Spleen (tissue), 11 donors: ENCODE data around the gene MORF4L1. TPM values are rescaled to one million over a fixed set of nuclear protein-coding genes. Genes with fewer than 3 reads are reported as not detected.

Experiments used
- DNase-seq: peaks from one replicate; pipeline ENCODE4 v3.0.0-alpha.2; 2020
- H3K27ac ChIP-seq, 8 donors: fragments of 200-600 bp; sonication (generic) in 7 of 8; 1 replicate in 4 of 8; 2 replicates in 4 of 8; pipeline versions ENCODE4 v1.5.0 to v1.8.0; 2016 to 2021; ENCODE audit warnings: inconsistent platforms in 4 of 8, mild to moderate bottlenecking in 4 of 8, moderate library complexity in 1 of 8
- H3K27me3 ChIP-seq, 7 donors: fragments of 200-600 bp; sonication (generic) in 6 of 7; replicated peaks in 1 of 7; 1 replicate in 4 of 7; 2 replicates in 3 of 7; pipeline versions ENCODE4 v1.5.0 to v1.8.0; 2016 to 2021; ENCODE audit warnings: inconsistent platforms in 3 of 7, mild to moderate bottlenecking in 1 of 7
- H3K36me3 ChIP-seq, 6 donors: fragments of 200-600 bp; sonication (generic) in 5 of 6; 1 replicate in 4 of 6; 2 replicates in 2 of 6; pipeline versions ENCODE4 v1.5.0 to v1.8.0; 2016 to 2021; ENCODE audit warnings: inconsistent platforms in 2 of 6
- H3K4me1 ChIP-seq, 6 donors: fragments of 200-600 bp; sonication (generic) in 5 of 6; 1 replicate in 3 of 6; 2 replicates in 3 of 6; pipeline versions ENCODE4 v1.5.0 to v1.8.0; 2016 to 2021; ENCODE audit warnings: inconsistent platforms in 3 of 6
- H3K4me3 ChIP-seq, 8 donors: fragments of 200-600 bp; sonication (generic) in 7 of 8; 1 replicate in 4 of 8; 2 replicates in 4 of 8; pipeline versions ENCODE4 v1.5.0 to v1.8.0; 2016 to 2021; ENCODE audit warnings: inconsistent platforms in 4 of 8, mild to moderate bottlenecking in 4 of 8, moderate library complexity in 2 of 8
- H3K9me3 ChIP-seq, 8 donors: fragments of 200-600 bp; sonication (generic) in 7 of 8; 1 replicate in 4 of 8; 2 replicates in 4 of 8; pipeline versions ENCODE4 v1.5.0 to v1.8.0; 2016 to 2021; ENCODE audit warnings: inconsistent platforms in 4 of 8
- POLR2A ChIP-seq, 3 donors: fragments of 450-650 bp; IDR thresholded peaks; one replicate each; pipeline ENCODE4 v1.5.1; 2017; ENCODE audit warnings: antibody characterized with exemption in 3 of 3, mild to moderate bottlenecking in 1 of 3
- POLR2AphosphoS5 ChIP-seq, 3 donors: sonication (generic); formaldehyde crosslinking; IDR thresholded peaks; one replicate each; pipeline ENCODE4 v1.5.1; 2017; ENCODE audit warnings: antibody characterized with exemption in 3 of 3
- whole genome bisulfite sequencing, 5 donors: extraction: QIAGEN DNeasy Blood & Tissue Kit in 3 of 5; methylation state at CpG; one replicate each; pipeline versions ENCODE4 v1.1.5 to v1.1.7; 2013 to 2018; 5-methylcytosine and 5-hydroxymethylcytosine counted together
- intact Hi-C: fragments of 100-400 bp; cut with DNase I; formaldehyde crosslinking; loops from one replicate; pipeline ENCODE4 v1.15.0; 2023; ENCODE audit warnings: low total_unique reads
- polyA plus RNA-seq, 3 donors: library from polyadenylated mRNA; stranded (reverse); fragments of 200-250 nt; gene quantifications; one replicate each; pipeline ENCODE4 v1.2.1, GENCODE V29; 2013
- total RNA-seq, 7 donors: library from RNA; depleted of rRNA in 3 of 7; stranded (reverse); fragments of >200 nt in 3 of 7; fragmentation: NEBNext Ultra II Directional in 4 of 7; extraction: Animal tissue kit (Norgen Biotek cat#: 25700) in 4 of 7; gene quantifications; one replicate each; pipeline versions ENCODE4 v1.1.0 to v1.2.1, GENCODE V29; 2016 to 2021
- TF ChIP-seq, protein P1 (sequence below), 11 experiments: fragments of 200-600 bp in 7 of 11; fragments of 450-650 bp in 4 of 11; sonication (generic) in 4 of 11; IDR thresholded peaks in 8 of 11; conservative IDR thresholded peaks in 3 of 11; 1 replicate in 7 of 11; 2 replicates in 4 of 11; pipeline versions ENCODE4 v1.4.0 to v1.8.0; 2016 to 2021; ENCODE audit warnings: antibody characterized with exemption in 11 of 11, inconsistent platforms in 4 of 11, mild to moderate bottlenecking in 1 of 11
- donor health status: healthy with polysubstance abuse.
- donor health status: DM: no; HTN: no; CAD: no; lungs with moderate emphysema.
- donor health status: DM: no; HTN: no; CAD: no.
- donor health status: Bipolar disorder and iron deficiency.
- donor health status: healthy.
- donor health status: DM: no; HTN: no; CAD: no.
- donor health status: DM: yes; HTN: yes; CAD: no.

The MORF4L1 gene
- total and polyA plus RNA-seq, 10 donors: 105 to 271 (median 213) TPM

DNA sequence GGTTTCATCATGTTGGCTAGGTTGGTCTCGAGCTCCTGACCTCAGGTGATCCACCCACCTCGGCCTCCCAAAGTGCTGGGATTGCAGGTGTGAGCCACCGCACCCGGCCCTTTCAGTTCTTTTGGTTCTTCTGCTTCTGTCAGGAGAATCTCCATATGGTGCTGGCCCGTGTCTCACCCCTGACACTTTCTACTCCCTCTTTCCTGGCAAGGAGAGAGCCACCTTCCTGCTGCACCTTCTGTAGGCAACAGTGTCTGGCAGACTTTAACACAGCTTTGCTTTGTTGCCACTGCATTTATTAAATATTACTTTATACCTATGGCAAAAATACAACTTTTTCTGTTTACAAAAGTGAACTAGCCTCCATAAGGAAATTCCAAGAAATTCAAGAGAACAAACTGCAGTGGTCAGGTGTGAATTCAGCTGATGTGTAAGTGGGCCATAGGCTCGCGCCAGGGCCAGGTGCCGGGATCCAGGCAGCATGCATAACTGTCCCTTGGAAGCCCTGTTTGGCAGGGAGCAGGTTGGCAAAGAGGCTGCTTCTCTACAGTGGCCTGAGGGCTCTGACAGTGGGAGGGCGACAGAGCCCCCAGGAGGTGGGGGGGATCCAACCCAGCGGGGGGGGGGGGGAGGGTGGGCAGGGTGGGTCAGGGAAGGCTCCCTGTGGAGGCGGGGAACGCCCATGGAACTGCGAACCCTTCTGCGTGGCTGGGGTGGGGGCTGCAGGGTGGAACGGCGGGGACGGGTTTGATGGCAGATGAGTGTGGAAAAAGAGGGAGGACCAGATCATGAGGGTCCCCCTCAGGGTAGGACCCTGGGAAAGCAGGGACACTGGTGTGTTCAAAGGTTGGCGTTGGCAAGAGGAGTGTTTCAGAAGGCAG, 51.0 kb downstream of the MORF4L1 start:
- Histone ChIP-seq H3K9me3 (no peaks in the 10 kb centered on the region), H3K27ac (peak overlapping the region in 2 of 8 donors; percentile 8 to 18), H3K27me3 (no peaks in the 10 kb centered on the region), H3K4me3 (no peak overlapping the region), H3K36me3 (peaks cover 0 to 100% (median 75%) of the 10 kb centered on the region in 6 donors), H3K4me1 (peaks cover 0 to 28% (median 5%) of the 10 kb centered on the region in 6 donors)
- peak; percentile 57 for DNase-seq
- 89 to 95% (median 93%) methylated on average over 17 to 18 of the region's 18 CpGs for WGBS, 5 donors
- intact Hi-C loops: no loop called here
- TF ChIP-seq POLR2AphosphoS5 (IDR thresholded peaks at IDR 0.05) (peak in 1 of 3 donors; percentile 22), POLR2A (IDR thresholded peaks at IDR 0.05) (no peak)

DNA sequence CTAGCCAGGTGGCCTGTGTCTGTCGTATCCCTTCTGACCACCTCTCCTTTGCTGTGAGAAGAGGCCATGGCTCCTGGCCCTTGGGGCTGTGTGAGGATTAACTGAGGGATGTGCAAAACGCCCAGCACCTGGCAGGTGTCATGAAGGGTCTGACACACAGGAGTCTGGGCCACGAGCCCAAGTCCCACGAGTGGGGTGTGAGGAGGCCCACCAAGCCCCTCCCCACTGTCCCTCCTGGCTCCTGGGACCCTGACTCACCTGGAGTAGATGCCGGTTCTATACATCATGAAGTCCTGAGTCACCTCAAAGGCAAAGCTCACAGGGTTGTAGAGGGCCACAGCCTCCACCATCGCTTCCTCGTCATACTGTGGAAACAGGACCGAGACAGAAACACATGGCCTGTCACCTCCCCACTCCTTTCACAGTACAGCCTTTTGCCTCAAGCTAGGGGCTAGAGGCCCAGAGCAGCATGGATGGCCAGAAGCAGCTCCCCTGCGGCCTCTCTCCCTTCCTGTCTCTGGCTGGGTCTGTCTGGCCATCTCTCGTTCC, 52.5 kb downstream of the MORF4L1 start:
- intact Hi-C loops: no loop called here
- WGBS, 5 donors: 81 to 96% (median 83%) methylated on average over 9 to 10 of the region's 10 CpGs
- H3K9me3 ChIP-seq: no peaks in the 10 kb centered on the region
- no peaks in the 10 kb centered on the region for H3K27me3 ChIP-seq
- TF ChIP-seq POLR2A (IDR thresholded peaks at IDR 0.05) (no peak), POLR2AphosphoS5 (IDR thresholded peaks at IDR 0.05) (peak in 1 of 3 donors; percentile 58)
- TF ChIP-seq, protein P1, sequence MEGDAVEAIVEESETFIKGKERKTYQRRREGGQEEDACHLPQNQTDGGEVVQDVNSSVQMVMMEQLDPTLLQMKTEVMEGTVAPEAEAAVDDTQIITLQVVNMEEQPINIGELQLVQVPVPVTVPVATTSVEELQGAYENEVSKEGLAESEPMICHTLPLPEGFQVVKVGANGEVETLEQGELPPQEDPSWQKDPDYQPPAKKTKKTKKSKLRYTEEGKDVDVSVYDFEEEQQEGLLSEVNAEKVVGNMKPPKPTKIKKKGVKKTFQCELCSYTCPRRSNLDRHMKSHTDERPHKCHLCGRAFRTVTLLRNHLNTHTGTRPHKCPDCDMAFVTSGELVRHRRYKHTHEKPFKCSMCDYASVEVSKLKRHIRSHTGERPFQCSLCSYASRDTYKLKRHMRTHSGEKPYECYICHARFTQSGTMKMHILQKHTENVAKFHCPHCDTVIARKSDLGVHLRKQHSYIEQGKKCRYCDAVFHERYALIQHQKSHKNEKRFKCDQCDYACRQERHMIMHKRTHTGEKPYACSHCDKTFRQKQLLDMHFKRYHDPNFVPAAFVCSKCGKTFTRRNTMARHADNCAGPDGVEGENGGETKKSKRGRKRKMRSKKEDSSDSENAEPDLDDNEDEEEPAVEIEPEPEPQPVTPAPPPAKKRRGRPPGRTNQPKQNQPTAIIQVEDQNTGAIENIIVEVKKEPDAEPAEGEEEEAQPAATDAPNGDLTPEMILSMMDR (IDR thresholded peaks at IDR 0.05 in 8 of 11, conservative IDR thresholded peaks at IDR 0.05 in 3 of 11): no peak
- H3K4me3 ChIP-seq: no peak overlapping the region
- peak overlapping the region in 2 of 8 donors; percentile 5 to 27 for H3K27ac ChIP-seq
- peak; percentile 62 for DNase-seq
- peaks cover 0 to 100% (median 67%) of the 10 kb centered on the region in 6 donors for H3K36me3 ChIP-seq
- peaks cover 0 to 28% (median 5%) of the 10 kb centered on the region in 6 donors for H3K4me1 ChIP-seq

DNA sequence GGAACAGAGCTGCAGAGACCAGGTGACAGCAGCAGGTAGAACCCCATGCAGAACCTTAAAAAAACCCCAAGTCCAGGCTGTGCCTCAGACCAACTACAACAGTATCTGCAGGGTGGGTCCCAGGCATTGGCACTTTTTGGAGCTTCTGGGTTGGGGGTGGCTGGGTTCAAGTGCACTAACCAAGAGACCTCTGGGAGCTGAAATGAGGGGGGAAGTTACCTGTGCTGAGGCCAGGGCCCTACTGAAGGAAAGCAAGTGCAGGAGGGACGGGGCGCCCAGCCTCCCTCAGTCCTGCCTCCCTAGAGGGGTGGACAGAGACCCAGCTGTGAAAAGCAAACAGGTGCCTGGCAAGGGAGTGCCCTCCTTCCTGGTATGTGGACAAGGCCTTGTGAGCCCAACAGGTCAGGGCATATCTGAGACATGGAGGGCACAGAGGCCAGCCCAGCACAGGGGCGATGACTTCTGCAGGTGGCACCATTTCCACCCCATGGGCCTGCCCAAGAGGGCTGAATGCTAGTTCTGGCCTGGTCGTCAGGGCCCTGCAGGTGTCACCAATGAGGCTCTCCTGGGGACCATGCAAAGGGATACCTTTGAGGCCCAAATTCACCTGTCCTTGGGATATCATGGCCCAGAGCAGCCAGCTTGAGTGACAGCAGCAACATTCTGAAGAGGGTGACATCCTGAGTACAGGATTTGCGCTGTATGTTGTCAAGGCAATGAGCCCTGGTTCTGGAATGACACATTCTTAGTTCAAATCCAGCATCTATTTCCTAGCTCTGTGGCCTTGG, 53.5 kb downstream of the MORF4L1 start:
- DNase-seq: peak; percentile 50
- TF ChIP-seq, protein P1 (IDR thresholded peaks at IDR 0.05 in 8 of 11, conservative IDR thresholded peaks at IDR 0.05 in 3 of 11): no peak
- TF ChIP-seq POLR2AphosphoS5 (IDR thresholded peaks at IDR 0.05) (peak; percentile 8 to 60 (median 50)), POLR2A (IDR thresholded peaks at IDR 0.05) (no peak)
- intact Hi-C loops: no loop called here
- H3K36me3 ChIP-seq: peaks cover 0 to 100% (median 66%) of the 10 kb centered on the region in 6 donors
- WGBS, 5 donors: 87 to 97% (median 94%) methylated on average over 4 to 5 of the region's 5 CpGs
- H3K4me3 ChIP-seq: no peak overlapping the region
- peak overlapping the region in 2 of 8 donors; percentile 3 to 7 for H3K27ac ChIP-seq
- H3K27me3 ChIP-seq: no peaks in the 10 kb centered on the region
- H3K9me3 ChIP-seq: no peaks in the 10 kb centered on the region
- peaks cover 0 to 28% (median 5%) of the 10 kb centered on the region in 6 donors for H3K4me1 ChIP-seq

DNA sequence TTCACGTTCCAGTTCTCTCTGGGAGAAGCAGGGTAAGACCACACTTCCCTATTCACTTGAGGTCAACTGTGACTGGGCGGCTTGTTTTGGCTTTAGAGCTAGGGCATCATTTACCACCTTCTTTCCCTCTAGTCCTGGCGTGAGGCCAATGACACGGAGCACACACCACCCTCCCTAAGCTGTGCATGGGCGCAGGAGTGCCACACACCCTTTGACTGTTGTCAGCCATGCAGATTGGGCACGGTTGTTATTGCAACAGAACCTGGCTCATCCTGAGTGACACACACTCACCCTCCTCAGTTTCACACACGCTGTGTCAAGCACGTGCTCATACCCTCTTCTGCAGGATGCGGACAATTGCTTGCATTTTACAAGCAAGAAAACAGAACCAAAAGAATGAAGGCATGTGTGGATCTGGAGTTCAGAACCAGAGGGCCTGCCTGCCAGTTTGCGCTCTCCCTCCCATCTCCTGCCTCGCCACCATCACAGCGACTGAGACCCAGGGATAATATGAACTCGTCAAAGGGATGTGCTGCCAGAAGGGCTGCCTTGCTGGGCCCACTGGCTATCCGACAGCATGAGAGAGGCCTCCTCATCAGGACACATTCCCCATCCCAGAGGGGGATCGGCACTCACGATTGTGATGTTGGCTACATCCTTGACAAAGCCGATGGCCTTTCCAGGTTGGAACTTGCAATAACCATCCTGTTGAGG, 54.5 kb downstream of the MORF4L1 start:
- intact Hi-C loops: no loop called here
- no peaks in the 10 kb centered on the region for H3K9me3 ChIP-seq
- DNase-seq: peak; percentile 53
- H3K27ac ChIP-seq: peak overlapping the region in 3 of 8 donors; percentile 3 to 11 (median 9)
- no peak overlapping the region for H3K4me3 ChIP-seq
- 77 to 90% (median 82%) methylated on average over 16 to 17 of the region's 17 CpGs for WGBS, 5 donors
- peaks cover 0 to 100% (median 64%) of the 10 kb centered on the region in 6 donors for H3K36me3 ChIP-seq
- H3K27me3 ChIP-seq: no peaks in the 10 kb centered on the region
- TF ChIP-seq POLR2AphosphoS5 (IDR thresholded peaks at IDR 0.05) (peak in 2 of 3 donors; percentile 35 to 61), POLR2A (IDR thresholded peaks at IDR 0.05) (no peak)
- TF ChIP-seq, protein P1 (IDR thresholded peaks at IDR 0.05 in 8 of 11, conservative IDR thresholded peaks at IDR 0.05 in 3 of 11): no peak
- peaks cover 0 to 28% (median 5%) of the 10 kb centered on the region in 6 donors for H3K4me1 ChIP-seq
